Stomach (tissue), 4 donors: ENCODE results near the gene RALY.

Experiments
- POLR2A ChIP-seq, 4 donors: fragments of 450-650 bp; IDR thresholded peaks; one replicate each; pipeline ENCODE4 v1.6.1; 2016; ENCODE audit warnings: antibody characterized with exemption in 4 of 4, control low read depth in 2 of 4, mild to moderate bottlenecking in 1 of 4, moderate library complexity in 1 of 4
- POLR2AphosphoS5 ChIP-seq, 3 donors: sonication (generic); formaldehyde crosslinking; IDR thresholded peaks; one replicate each; pipeline ENCODE4 v1.6.1; 2016; ENCODE audit warnings: antibody characterized with exemption in 3 of 3
- TF ChIP-seq, protein P1 (sequence below), 7 experiments: fragments of 450-650 bp in 4 of 7; fragments of 200-600 bp in 3 of 7; sonication (generic) in 3 of 7; IDR thresholded peaks; one replicate each; pipeline ENCODE4 v1.5.1; 2016 to 2019; ENCODE audit warnings: antibody characterized with exemption in 7 of 7, control low read depth in 2 of 7, mild to moderate bottlenecking in 1 of 7

GRCh38 chr20:34104059-34104458, 110.3 kb downstream of the RALY start:
- TF ChIP-seq, protein P1, sequence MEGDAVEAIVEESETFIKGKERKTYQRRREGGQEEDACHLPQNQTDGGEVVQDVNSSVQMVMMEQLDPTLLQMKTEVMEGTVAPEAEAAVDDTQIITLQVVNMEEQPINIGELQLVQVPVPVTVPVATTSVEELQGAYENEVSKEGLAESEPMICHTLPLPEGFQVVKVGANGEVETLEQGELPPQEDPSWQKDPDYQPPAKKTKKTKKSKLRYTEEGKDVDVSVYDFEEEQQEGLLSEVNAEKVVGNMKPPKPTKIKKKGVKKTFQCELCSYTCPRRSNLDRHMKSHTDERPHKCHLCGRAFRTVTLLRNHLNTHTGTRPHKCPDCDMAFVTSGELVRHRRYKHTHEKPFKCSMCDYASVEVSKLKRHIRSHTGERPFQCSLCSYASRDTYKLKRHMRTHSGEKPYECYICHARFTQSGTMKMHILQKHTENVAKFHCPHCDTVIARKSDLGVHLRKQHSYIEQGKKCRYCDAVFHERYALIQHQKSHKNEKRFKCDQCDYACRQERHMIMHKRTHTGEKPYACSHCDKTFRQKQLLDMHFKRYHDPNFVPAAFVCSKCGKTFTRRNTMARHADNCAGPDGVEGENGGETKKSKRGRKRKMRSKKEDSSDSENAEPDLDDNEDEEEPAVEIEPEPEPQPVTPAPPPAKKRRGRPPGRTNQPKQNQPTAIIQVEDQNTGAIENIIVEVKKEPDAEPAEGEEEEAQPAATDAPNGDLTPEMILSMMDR (IDR thresholded peaks at IDR 0.05): no peak
- TF ChIP-seq POLR2A (IDR thresholded peaks at IDR 0.05): no peak
- TF ChIP-seq POLR2AphosphoS5 (IDR thresholded peaks at IDR 0.05): no peak
